A673 (cell line): ENCODE data around the gene CNOT4.

Experiments
- EZH2 ChIP-seq: fragments of 200-600 bp; sonication (generic); IDR thresholded peaks from 2 replicates; pipeline ENCODE4 v1.6.1; 2017; ENCODE audit warnings: borderline replicate concordance, low read depth, mild to moderate bottlenecking, mixed read lengths, antibody characterized with exemption, low read length; ENCODE audit not compliant: poor library complexity, severe bottlenecking
- TF ChIP-seq, protein P1 (sequence below): fragments of 300-800, 200-600 bp; sonication (generic); conservative IDR thresholded peaks from 2 replicates; pipeline ENCODE4 v1.5.1; 2017; ENCODE audit warnings: low read depth, mild to moderate bottlenecking, antibody characterized with exemption, low read length, moderate library complexity, mixed read lengths

DNA sequence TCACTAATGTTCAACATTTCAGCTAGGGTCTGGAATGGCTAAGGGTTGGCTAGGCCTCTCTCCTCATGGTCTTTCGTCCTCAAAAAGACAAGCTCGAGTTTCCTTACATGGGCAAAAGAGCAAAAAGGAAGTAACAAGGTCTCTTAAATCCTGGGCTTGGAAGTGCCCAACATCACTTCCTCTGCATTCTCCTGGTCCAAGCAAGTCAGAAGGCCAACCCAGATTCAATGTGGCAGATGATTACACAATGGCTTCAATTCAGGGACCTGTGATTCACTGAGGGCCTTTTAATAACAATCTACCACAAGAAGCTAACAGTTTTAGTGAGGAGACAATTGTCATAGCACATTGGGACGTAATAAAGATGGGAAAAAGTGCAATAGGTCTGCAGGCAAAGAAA is 43.4 kb upstream of the CNOT4 start:
- TF ChIP-seq, protein P1, sequence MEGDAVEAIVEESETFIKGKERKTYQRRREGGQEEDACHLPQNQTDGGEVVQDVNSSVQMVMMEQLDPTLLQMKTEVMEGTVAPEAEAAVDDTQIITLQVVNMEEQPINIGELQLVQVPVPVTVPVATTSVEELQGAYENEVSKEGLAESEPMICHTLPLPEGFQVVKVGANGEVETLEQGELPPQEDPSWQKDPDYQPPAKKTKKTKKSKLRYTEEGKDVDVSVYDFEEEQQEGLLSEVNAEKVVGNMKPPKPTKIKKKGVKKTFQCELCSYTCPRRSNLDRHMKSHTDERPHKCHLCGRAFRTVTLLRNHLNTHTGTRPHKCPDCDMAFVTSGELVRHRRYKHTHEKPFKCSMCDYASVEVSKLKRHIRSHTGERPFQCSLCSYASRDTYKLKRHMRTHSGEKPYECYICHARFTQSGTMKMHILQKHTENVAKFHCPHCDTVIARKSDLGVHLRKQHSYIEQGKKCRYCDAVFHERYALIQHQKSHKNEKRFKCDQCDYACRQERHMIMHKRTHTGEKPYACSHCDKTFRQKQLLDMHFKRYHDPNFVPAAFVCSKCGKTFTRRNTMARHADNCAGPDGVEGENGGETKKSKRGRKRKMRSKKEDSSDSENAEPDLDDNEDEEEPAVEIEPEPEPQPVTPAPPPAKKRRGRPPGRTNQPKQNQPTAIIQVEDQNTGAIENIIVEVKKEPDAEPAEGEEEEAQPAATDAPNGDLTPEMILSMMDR, result no peak
- TF ChIP-seq EZH2, result no peak
